Esophagus muscularis mucosa (tissue), 4 donors: ENCODE results near the gene BMPR1A.

ENCODE experiments used
- EP300 ChIP-seq: sonication (generic); formaldehyde crosslinking; IDR thresholded peaks from one replicate; pipeline ENCODE4 v1.6.1; 2017; ENCODE audit warnings: antibody characterized with exemption
- POLR2A ChIP-seq: fragments of 450-650 bp; IDR thresholded peaks from one replicate; pipeline ENCODE4 v1.6.1; 2017; ENCODE audit warnings: antibody characterized with exemption, moderate library complexity, mild to moderate bottlenecking, low read depth
- POLR2AphosphoS5 ChIP-seq, 2 donors: sonication (generic); formaldehyde crosslinking; IDR thresholded peaks; one replicate each; pipeline ENCODE4 v1.6.1; 2017; ENCODE audit warnings: antibody characterized with exemption in 2 of 2
- TF ChIP-seq, protein P1 (sequence below), 3 experiments: fragments of 200-600 bp in 2 of 3; fragments of 450-650 bp in 1 of 3; sonication (generic) in 2 of 3; IDR thresholded peaks; one replicate each; pipeline ENCODE4 v1.5.1; 2017 to 2019; ENCODE audit warnings: antibody characterized with exemption in 3 of 3, mild to moderate bottlenecking in 2 of 3, moderate library complexity in 1 of 3

- TF ChIP-seq, protein P1, sequence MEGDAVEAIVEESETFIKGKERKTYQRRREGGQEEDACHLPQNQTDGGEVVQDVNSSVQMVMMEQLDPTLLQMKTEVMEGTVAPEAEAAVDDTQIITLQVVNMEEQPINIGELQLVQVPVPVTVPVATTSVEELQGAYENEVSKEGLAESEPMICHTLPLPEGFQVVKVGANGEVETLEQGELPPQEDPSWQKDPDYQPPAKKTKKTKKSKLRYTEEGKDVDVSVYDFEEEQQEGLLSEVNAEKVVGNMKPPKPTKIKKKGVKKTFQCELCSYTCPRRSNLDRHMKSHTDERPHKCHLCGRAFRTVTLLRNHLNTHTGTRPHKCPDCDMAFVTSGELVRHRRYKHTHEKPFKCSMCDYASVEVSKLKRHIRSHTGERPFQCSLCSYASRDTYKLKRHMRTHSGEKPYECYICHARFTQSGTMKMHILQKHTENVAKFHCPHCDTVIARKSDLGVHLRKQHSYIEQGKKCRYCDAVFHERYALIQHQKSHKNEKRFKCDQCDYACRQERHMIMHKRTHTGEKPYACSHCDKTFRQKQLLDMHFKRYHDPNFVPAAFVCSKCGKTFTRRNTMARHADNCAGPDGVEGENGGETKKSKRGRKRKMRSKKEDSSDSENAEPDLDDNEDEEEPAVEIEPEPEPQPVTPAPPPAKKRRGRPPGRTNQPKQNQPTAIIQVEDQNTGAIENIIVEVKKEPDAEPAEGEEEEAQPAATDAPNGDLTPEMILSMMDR (IDR thresholded peaks at IDR 0.05): no peak
- TF ChIP-seq POLR2A (no peak), POLR2AphosphoS5 (IDR thresholded peaks at IDR 0.05) (no peak), EP300 (no peak)
Measured at GRCh38 chr10:86849181-86849894, 92.9 kb downstream of the BMPR1A start.
